ENCODE data around the gene CAPZB. TPM values are rescaled to one million over a fixed set of nuclear protein-coding genes. Genes with fewer than 3 reads are reported as not detected.
A peak's percentile ranks its signal among the peaks of the same experiment; 100 is the strongest.

Gene CAPZB
- total RNA-seq, 1 experiment from 2014 or later = 348 TPM

- Histone ChIP-seq H3K79me2 (ENCODE audit: insufficient read depth, low read length) (peaks cover 39% of the 10 kb centered on the region; the same call in 1 of the 2 replicates), H3K9ac (ENCODE audit: extremely low read depth, insufficient read length, low read length) (no peak overlapping the region), H4K5ac (ENCODE audit: insufficient read length, low read depth, low read length) (no peak overlapping the region), H3K23ac (ENCODE audit: insufficient read length, low read depth, low read length) (no peak overlapping the region), H4K8ac (replicated peaks; ENCODE audit: insufficient read length, low read depth, low read length) (no peak overlapping the region), H4K91ac (ENCODE audit: insufficient read length, low read depth, low read length) (no peak overlapping the region), H3K9me3 (ENCODE audit: control insufficient read depth, low read depth, low read length) (no peaks in the 10 kb centered on the region), H2BK15ac (ENCODE audit: low read depth, low read length) (no peak overlapping the region), H3K27me3 (ENCODE audit: insufficient read depth, low read length) (no peaks in the 10 kb centered on the region), H3K23me2 (ENCODE audit: insufficient read length, low read depth, low read length, poor library complexity, severe bottlenecking) (no peaks in the 10 kb centered on the region), H3K4ac (ENCODE audit: low read depth, low read length) (no peak overlapping the region), H2BK12ac (ENCODE audit: insufficient read length, low read depth, low read length) (no peak overlapping the region), H3T11ph (ENCODE audit: low read length) (no peak overlapping the region), H2AK5ac (ENCODE audit: insufficient read length, low read length) (no peak overlapping the region), H4K20me1 (ENCODE audit: control insufficient read depth, insufficient read depth, insufficient read length) (no peaks in the 10 kb centered on the region), H3K79me1 (ENCODE audit: insufficient read depth, low read depth, low read length, poor library complexity, severe bottlenecking) (peaks cover 12% of the 10 kb centered on the region), H2BK5ac (ENCODE audit: insufficient read length, low read length) (no peak overlapping the region), H3K4me1 (ENCODE audit: insufficient read depth, low read length) (peaks cover 10% of the 10 kb centered on the region), H2AFZ (ENCODE audit: low read length) (no peak overlapping the region), H3K4me2 (ENCODE audit: insufficient read depth, insufficient read length, low read length) (no peak overlapping the region), H3K14ac (ENCODE audit: insufficient read depth, low read length) (no peak overlapping the region), H3K27ac (ENCODE audit: insufficient read length, low read depth, low read length) (no peak overlapping the region), H3K18ac (ENCODE audit: insufficient read length, low read depth, low read length) (no peak overlapping the region), H2BK20ac (ENCODE audit: low read depth, low read length, poor library complexity, severe bottlenecking) (no peak overlapping the region), H3K56ac (ENCODE audit: insufficient read length, low read depth, low read length) (no peak overlapping the region), H2BK120ac (ENCODE audit: low read depth, low read length, poor library complexity, severe bottlenecking) (no peak overlapping the region)
- no peak for TF ChIP-seq CTCF (conservative IDR thresholded peaks at IDR 0.05)
- Mint-ChIP-seq H3K4me1 (peaks cover 60 to 65% of the 10 kb centered on the region in 2 experiments), H3K27me3 (ENCODE audit: low read depth) (no peaks in the 10 kb centered on the region), H3K9me3 (no peaks in the 10 kb centered on the region), H3K27ac (peak overlapping the region in 2 of 3 experiments; percentile 21 to 75; a peak in 2 of 7 replicates), H3K4me3 (no peak overlapping the region), H3K36me3 (ENCODE audit: insufficient read depth in 1 of 3, low read depth in 3 of 3) (peaks cover 4 to 15% (median 5%) of the 10 kb centered on the region in 3 experiments; a peak in 4 of 7 replicates)
- no CpG with 5 or more reads among the region's 13 CpGs for WGBS (ENCODE audit: extremely low coverage, insufficient read length, low lambda C conversion rate)
- DNase-seq = no peak
These were observed 35.7 kb downstream of the CAPZB start for GRCh38 chr1:19449454-19450228.

All from H9 (cell line).